Aorta (tissue), 5 donors: Measurements from ENCODE around the gene PDLIM4. TPM values are rescaled to one million over a fixed set of nuclear protein-coding genes. Genes with fewer than 3 reads are reported as not detected.
A peak's percentile ranks its signal among the peaks of the same experiment; 100 is the strongest.

Experiments used
- ATAC-seq: fragments of 200-7000 bp; cut with Tn5 transposase; one replicate; pipeline ENCODE4 v1.9.1; 2022; ENCODE audit warnings: moderate library complexity; ENCODE audit not compliant: low FRiP score
- DNase-seq, 2 donors: peaks; one replicate each; pipeline ENCODE4 v3.0.0-alpha.2; 2020
- H3K27ac ChIP-seq, 2 donors: one replicate each; pipeline ENCODE4 v1.5.1; 2013; ENCODE audit warnings: low read length in 2 of 2, mild to moderate bottlenecking in 2 of 2, moderate library complexity in 2 of 2, control low read depth in 1 of 2, inconsistent platforms in 1 of 2, low read depth in 1 of 2
- H3K27me3 ChIP-seq, 2 donors: one replicate each; pipeline ENCODE4 v1.6.1; 2013; ENCODE audit warnings: control low read depth in 1 of 2, low read length in 1 of 2, mild to moderate bottlenecking in 1 of 2, moderate library complexity in 1 of 2; ENCODE audit not compliant: insufficient read depth in 2 of 2, control insufficient read depth in 1 of 2
- H3K36me3 ChIP-seq, 2 donors: one replicate each; pipeline ENCODE4 v1.6.1; 2013; ENCODE audit warnings: control low read depth in 1 of 2, low read length in 1 of 2, mild to moderate bottlenecking in 1 of 2; ENCODE audit not compliant: insufficient read depth in 2 of 2, control insufficient read depth in 1 of 2
- H3K4me1 ChIP-seq, 2 donors: one replicate each; pipeline ENCODE4 v1.6.1; 2013; ENCODE audit warnings: low read length in 2 of 2, control low read depth in 1 of 2, mild to moderate bottlenecking in 1 of 2, moderate library complexity in 1 of 2; ENCODE audit not compliant: insufficient read depth in 2 of 2, control insufficient read depth in 1 of 2
- H3K4me3 ChIP-seq, 2 donors: one replicate each; pipeline ENCODE4 v1.5.1; 2013; ENCODE audit warnings: low read length in 2 of 2, control low read depth in 1 of 2, mild to moderate bottlenecking in 1 of 2
- H3K9me3 ChIP-seq: one replicate; pipeline ENCODE4 v1.6.1; 2013; ENCODE audit warnings: mild to moderate bottlenecking, low read length; ENCODE audit not compliant: control insufficient read depth
- WGBS, 2 donors: extraction: QIAGEN DNeasy Blood & Tissue Kit; methylation state at CpG; one replicate each; pipeline ENCODE4 v1.1.7; 2013; 5-methylcytosine and 5-hydroxymethylcytosine counted together
- intact Hi-C, 2 donors: fragments of 100-400 bp; cut with DNase I; formaldehyde crosslinking; loops; one replicate each; pipeline versions ENCODE4 v1.14.2 to v1.15.0; 2022
- polyA plus RNA-seq, 2 donors: library from polyadenylated mRNA; stranded (reverse); fragments of 200-250 nt; gene quantifications; one replicate each; pipeline ENCODE4 v1.2.3, GENCODE V29; 2013
- total RNA-seq, 2 donors: library from RNA; stranded (reverse); fragmentation: NEBNext Ultra II Directional; extraction: Animal tissue kit (Norgen Biotek cat#: 25700); gene quantifications; one replicate each; pipeline ENCODE4 v1.2.1, GENCODE V29; 2021
- donor health status: healthy with polysubstance abuse.
- donor health status: Bipolar disorder and iron deficiency.
- donor health status: DM: no; HTN: no; CAD: no.
- donor health status: DM: no; HTN: no; CAD: no.
- donor health status: DM: yes; HTN: yes; CAD: no.

The PDLIM4 gene
- total and polyA plus RNA-seq, 4 donors = 12.8 to 70.9 (median 37.4) TPM

- intact Hi-C loops = loop anchor here in 1 of 2 donors (5.0 kb wide), 1 partner anchor 53 kb away; the partner anchor contains the start of gene SLC22A4
- no peak for ATAC-seq
- DNase-seq = no peak
- Histone ChIP-seq H3K36me3 (no peaks in the 10 kb centered on the region), H3K4me3 (no peak overlapping the region), H3K4me1 (no peaks in the 10 kb centered on the region), H3K27ac (no peak overlapping the region), H3K9me3 (no peaks in the 10 kb centered on the region), H3K27me3 (no peaks in the 10 kb centered on the region)
- 78 to 91% methylated on average over 1 of the region's 1 CpG for WGBS, 2 donors
These were observed 18.5 kb upstream of the PDLIM4 start for GRCh38 chr5:132238901-132239500.

- no peaks in the 10 kb centered on the region for H3K36me3 ChIP-seq
- H3K27me3 ChIP-seq = no peaks in the 10 kb centered on the region
- ATAC-seq (no peak), DNase-seq (no peak)
- peaks cover 3% of the 10 kb centered on the region for H3K9me3 ChIP-seq
- H3K27ac ChIP-seq = no peak overlapping the region
- no peak overlapping the region for H3K4me3 ChIP-seq
- no peaks in the 10 kb centered on the region for H3K4me1 ChIP-seq
- intact Hi-C loops = loop anchor here in 1 of 2 donors (5.0 kb wide), 1 partner anchor 53 kb away; the partner anchor contains the start of gene SLC22A4
These were observed 17.7 kb upstream of the PDLIM4 start for GRCh38 chr5:132239776-132240175.

GRCh38 chr5:132243366-132243977 is 14.0 kb upstream of the PDLIM4 start:
- 82 to 95% methylated on average over 3 of the region's 3 CpGs for WGBS, 2 donors
- intact Hi-C loops = no loop called here
- peak in 1 of 2 donors; percentile 28 for DNase-seq

DNA sequence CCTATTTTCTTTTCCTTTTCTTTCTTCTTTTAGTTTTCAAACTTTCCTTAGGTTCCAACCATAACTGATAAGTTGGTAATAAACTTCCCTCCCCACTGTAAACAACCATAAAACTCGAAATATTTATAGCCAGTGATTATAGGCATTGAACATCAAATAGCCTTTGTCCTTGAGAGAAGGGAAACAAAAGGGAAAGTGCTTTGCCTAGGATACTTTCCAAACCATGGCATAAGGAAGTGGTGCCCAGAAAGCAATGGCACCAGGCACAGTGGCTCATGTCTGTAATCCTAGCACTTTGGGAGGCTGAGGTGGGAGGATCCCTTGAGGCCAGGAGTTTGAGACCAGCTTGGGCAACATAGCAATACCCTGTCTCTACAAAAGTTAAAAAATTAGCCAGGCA is 11.9 kb upstream of the PDLIM4 start:
- no peaks in the 10 kb centered on the region for H3K4me1 ChIP-seq
- H3K27me3 ChIP-seq = no peaks in the 10 kb centered on the region
- peaks cover 6% of the 10 kb centered on the region for H3K9me3 ChIP-seq
- intact Hi-C loops = no loop called here
- H3K36me3 ChIP-seq = no peaks in the 10 kb centered on the region
- WGBS, 2 donors = 76 to 81% methylated on average over 1 of the region's 1 CpG
- no peak overlapping the region for H3K4me3 ChIP-seq
- ATAC-seq (no peak), DNase-seq (no peak)
- H3K27ac ChIP-seq = no peak overlapping the region

More at GRCh38 chr5:132243366-132243977, 14.0 kb upstream of the PDLIM4 start:
- no peaks in the 10 kb centered on the region for H3K27me3 ChIP-seq
- H3K9me3 ChIP-seq = peaks cover 6% of the 10 kb centered on the region
- no peak overlapping the region for H3K4me3 ChIP-seq
- no peaks in the 10 kb centered on the region for H3K36me3 ChIP-seq
- H3K4me1 ChIP-seq = no peaks in the 10 kb centered on the region
- H3K27ac ChIP-seq = no peak overlapping the region
- no peak for ATAC-seq

- intact Hi-C loops = no loop called here
- H3K36me3 ChIP-seq = no peaks in the 10 kb centered on the region
- H3K4me3 ChIP-seq = no peak overlapping the region
- H3K27me3 ChIP-seq = no peaks in the 10 kb centered on the region
- ATAC-seq = no peak
- no peak overlapping the region for H3K27ac ChIP-seq
- no peaks in the 10 kb centered on the region for H3K4me1 ChIP-seq
- no peak for DNase-seq
- peaks cover 6% of the 10 kb centered on the region for H3K9me3 ChIP-seq
These were observed 10.7 kb upstream of the PDLIM4 start for GRCh38 chr5:132246806-132247205.

GRCh38 chr5:132250547-132250946 is 6.9 kb upstream of the PDLIM4 start:
- intact Hi-C loops = loop anchor here in 1 of 2 donors (10.0 kb wide), 1 partner anchor 244 kb away; the partner anchor contains the start of gene IRF1
- Histone ChIP-seq H3K4me1 (peaks cover 0 to 2% of the 10 kb centered on the region in 2 donors), H3K4me3 (no peak overlapping the region), H3K36me3 (no peaks in the 10 kb centered on the region), H3K27ac (peak overlapping the region in 1 of 2 donors; percentile 28), H3K27me3 (no peaks in the 10 kb centered on the region), H3K9me3 (peaks cover 2% of the 10 kb centered on the region)
- 96% methylated on average over 2 of the region's 2 CpGs for WGBS, 2 donors
- ATAC-seq (no peak), DNase-seq (peak in 1 of 2 donors; percentile 24)

DNA sequence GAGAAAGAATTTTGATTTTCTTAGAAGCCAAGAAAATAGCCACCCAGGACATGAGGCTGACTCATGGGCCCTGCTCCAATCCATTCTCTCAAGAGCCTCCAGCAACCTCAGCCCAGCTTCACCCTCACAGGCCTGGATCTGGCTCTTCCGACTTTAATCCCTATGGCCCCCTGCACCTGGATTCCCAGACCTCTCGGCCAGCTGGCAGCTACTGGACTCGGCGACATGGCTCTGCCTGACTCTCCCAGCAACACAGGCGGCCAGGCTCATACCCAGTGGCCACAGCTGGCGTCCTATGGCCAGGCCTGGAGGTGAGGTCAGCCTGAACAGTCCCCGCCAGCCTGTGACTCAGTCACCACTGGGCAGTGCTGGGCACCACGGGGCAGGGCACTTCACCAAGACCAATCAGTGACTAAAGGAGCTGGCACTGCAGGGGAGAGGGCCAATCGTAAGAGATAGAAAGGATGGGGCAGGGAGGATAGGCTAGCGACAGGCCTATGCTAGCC is 6.2 kb upstream of the PDLIM4 start:
- Histone ChIP-seq H3K27ac (peak overlapping the region in 1 of 2 donors; percentile 28), H3K9me3 (no peaks in the 10 kb centered on the region), H3K27me3 (no peaks in the 10 kb centered on the region), H3K4me3 (no peak overlapping the region), H3K4me1 (peaks cover 0 to 2% of the 10 kb centered on the region in 2 donors), H3K36me3 (no peaks in the 10 kb centered on the region)
- DNase-seq (peak; percentile 79 to 87), ATAC-seq (peak; percentile 54)
- intact Hi-C loops = loop anchor here in 1 of 2 donors (10.0 kb wide), 1 partner anchor 244 kb away; the partner anchor contains the start of gene IRF1
- 36 to 38% methylated on average over 10 of the region's 10 CpGs for WGBS, 2 donors

- H3K9me3 ChIP-seq = no peaks in the 10 kb centered on the region
- H3K36me3 ChIP-seq = no peaks in the 10 kb centered on the region
- ATAC-seq (no peak), DNase-seq (peak; percentile 33 to 47)
- H3K4me1 ChIP-seq = peaks cover 0 to 2% of the 10 kb centered on the region in 2 donors
- H3K27me3 ChIP-seq = no peaks in the 10 kb centered on the region
- H3K4me3 ChIP-seq = no peak overlapping the region
- intact Hi-C loops = loop anchor here in 1 of 2 donors (10.0 kb wide), 1 partner anchor 242 kb away; the partner anchor contains the start of gene IRF1
- no peak overlapping the region for H3K27ac ChIP-seq
- 80 to 83% methylated on average over 4 of the region's 4 CpGs for WGBS, 2 donors
These were observed 4.5 kb upstream of the PDLIM4 start for GRCh38 chr5:132253008-132253441.
